NCI-H2196 treated with DMSO at 0.1 percent for 48 hours (cell line): ENCODE measurements around the gene MSANTD4.
A peak's percentile ranks its signal among the peaks of the same experiment; 100 is the strongest.
"Not testable (repeated sequence)": the region's sequence is repeated elsewhere in the genome, so short reads cannot be mapped to it uniquely, and the experiment has no call there.

Source experiments
- DNase-seq: peaks from one replicate; lab custom pipeline; 2025; ENCODE audit not compliant: unreplicated experiment; lab: John Stamatoyannopoulos, UW

Gene MSANTD4

GRCh38 chr11:106021967-106022794 lies at the start of gene MSANTD4:
TSS of gene MSANTD4 (minus strand) at chr11:106022240. CDS start at chr11:106010917, 11,323 bp downstream.
- DNase-seq: peak; percentile 97

- no peak for DNase-seq
These were observed 48.6 kb upstream of the MSANTD4 start for GRCh38 chr11:106070606-106071005.

GRCh38 chr11:106063009-106063408 lies 41.0 kb upstream of the MSANTD4 start:
- no peak for DNase-seq

DNA sequence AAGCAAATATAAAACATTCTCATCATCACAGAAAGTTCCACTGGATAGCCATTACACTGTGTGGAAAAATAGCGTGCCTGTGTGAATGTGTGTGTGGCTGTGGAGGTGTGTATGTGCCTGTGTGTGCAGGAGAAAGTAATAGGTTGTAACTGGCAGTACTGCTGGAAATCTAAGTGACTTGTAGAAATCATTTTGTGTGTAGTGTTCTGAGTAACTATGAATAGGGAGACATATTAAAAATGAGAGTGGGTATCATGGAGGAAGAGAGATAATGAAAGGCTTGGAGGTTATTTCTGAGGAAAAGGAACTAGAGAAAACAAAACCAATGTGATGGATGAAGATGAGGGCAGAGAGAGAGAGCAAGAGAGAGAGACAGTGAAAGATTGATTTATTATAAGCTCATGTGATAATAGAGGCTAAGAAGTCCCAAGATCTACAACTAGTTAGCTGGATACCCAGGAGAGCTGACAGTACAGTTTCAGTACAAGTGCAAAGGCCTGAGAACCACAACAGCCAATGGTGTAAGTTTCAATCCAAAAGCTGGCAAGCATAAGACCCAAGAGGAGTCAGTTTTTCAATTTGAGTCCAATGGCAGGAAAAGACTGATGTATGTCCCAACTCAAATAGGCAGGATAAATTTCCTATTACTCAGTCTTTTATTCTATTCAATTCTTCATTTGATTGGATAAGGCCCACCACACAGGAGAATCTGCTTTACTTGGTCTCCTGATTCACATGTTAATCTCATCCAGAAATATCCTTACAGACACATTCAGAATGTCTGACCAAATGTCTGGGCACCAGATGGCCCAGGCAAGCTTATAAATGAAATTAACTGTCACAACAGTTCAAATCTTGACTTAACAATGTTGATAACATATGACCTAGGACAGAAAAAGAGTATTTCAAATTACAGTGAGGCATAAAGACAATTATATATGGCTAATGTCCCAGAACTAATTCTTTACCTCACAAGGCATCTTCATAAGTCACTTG lies 40.2 kb upstream of the MSANTD4 start:
- DNase-seq: no peak

- no peak for DNase-seq
These were observed 39.3 kb upstream of the MSANTD4 start for GRCh38 chr11:106061249-106061784.

DNA sequence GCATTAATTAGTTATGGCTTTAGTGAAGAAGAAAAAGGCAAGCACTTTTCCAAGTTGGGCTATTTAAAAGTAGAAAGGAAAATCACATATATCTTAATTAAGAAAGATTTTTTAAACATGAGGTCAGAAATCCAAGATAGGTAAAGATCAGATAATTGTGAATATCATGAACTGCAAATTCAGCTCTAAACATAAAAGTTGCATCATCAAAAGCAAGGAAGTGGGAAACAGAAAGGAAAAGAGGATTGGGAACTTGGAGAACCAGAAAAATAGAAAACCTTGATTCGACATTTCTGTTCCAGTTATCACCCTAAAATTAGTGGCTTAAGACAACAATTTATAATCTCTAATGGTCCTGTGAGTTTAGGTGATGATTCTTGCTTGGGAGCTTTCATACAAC lies 37.6 kb upstream of the MSANTD4 start:
- no peak for DNase-seq

DNA sequence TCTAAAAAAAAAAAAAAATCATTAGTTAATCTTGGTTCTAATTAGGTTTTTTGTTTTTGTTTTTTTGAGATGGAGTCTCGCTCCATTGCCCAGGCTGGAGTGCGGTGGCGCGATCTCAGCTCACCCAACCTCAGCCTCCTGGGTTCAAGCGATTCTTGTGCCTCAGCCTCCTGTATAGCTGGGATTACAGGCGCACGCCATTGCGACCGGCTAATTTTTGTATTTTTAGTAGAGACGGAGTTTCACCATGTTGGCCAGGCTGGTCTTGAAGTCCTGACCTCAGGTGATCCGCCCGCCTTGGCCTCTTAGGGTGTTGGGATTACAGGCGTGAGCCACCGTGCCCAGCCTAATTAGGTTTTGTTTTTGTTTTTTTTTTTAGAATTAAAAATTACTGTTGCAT lies 36.3 kb upstream of the MSANTD4 start:
- DNase-seq: not testable (repeated sequence)

GRCh38 chr11:106051103-106051502 lies 29.1 kb upstream of the MSANTD4 start:
- no peak for DNase-seq

DNA sequence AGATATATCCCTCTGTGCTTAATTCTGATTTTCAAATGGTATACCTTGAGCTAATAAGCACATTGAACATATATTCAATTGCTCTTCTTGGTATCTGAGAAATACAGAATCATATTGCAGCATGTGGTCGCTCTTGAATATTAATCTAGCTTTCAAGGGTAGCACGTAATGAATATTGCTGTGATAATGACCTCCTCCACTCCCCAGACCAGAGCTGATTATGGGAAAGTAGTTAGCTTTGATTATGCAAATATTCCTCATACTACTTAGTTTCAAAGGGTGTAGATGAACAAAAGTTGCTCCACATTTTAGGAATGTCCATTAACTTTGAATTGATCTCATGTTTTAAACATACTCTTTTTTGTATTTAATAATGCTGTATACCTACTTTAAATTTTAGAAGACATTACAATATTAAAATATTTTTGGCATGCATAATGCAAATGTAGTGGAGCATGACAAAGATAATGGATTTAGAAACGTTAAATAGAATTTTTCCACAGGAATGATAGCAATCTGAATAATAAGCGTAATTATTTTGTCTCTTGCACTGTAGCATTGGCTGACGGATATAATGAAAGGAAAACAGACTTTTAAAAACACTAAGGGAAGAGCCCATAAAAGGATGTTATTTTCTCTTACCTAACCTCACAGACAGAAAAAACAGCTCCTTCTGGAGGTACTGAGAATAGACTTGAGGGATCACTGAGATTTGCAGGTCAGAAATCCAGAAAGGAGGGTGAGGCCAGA lies 27.9 kb upstream of the MSANTD4 start:
- no peak for DNase-seq

GRCh38 chr11:106047631-106048030 lies 25.6 kb upstream of the MSANTD4 start:
- DNase-seq: no peak

DNA sequence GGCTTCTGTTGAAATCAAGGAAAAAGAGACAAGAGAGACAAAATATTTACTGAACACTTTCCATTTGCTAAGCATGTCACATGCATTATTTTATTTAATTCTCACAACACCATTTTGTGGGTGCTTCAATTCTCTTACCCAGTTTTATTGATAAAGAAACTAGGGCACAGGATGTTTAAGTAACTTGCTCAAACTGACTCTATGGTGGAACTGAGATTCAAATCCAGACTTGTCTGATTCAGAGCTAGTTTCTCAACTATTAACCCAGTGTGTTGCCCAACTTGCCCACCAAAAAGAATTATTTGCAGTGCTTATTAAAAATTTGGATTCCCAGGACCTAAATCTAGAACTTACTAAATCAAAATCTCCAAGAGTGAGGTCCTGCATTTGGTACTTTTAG lies 21.5 kb upstream of the MSANTD4 start:
- DNase-seq: no peak

- DNase-seq: no peak
These were observed 10.8 kb upstream of the MSANTD4 start for GRCh38 chr11:106032861-106033260.

- DNase-seq: no peak
These were observed 9.9 kb upstream of the MSANTD4 start for GRCh38 chr11:106031936-106032335.

DNA sequence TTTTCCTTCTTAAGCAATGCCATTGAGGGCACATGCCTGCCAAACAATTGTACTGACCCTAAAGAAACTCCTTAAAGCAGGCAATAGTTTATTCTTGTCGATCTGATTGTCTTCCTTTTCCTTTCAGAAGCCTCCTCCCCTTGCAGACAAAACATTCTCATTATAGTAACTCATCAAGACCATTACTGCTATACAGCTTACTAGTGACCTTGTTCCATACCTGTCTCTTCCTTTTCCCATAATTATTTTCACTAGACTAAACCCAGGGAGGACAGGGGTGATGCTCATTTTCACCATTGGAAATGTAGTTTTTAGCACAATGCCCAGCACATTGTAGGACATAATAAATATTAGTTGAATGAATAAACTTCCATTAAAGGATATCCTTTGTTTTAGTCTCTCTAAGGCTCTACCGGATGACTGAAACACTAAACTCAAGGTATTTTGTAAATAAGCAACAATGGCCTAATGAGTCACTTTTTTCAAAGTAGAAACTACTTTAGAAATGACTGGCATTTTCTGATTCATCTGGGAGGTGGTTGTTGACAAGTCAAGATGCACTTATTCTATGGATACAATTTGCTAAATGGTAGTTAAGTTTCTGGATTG lies 9.3 kb upstream of the MSANTD4 start:
- DNase-seq: no peak

DNA sequence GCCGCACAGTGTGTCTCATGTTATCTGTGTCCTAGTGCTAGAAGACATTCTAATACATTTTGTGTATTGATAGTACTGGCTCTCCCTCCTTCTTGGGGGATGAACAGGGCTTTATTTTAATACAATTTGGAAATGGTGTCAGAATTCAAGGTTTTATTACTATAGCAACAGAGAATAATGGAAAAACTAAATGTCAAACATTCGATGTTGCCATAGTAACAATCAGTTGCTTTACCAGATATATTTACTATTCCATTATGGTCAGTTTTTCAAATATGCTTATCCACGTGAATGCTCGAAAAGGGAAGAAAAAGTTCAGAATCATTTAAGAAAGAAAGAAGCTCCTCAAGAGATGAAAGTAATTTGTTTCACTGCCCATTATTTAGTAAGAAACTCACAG lies 8.6 kb upstream of the MSANTD4 start:
- no peak for DNase-seq

- DNase-seq: no peak
These were observed 795 bp upstream of the MSANTD4 start for GRCh38 chr11:106022795-106023275.

- no peak for DNase-seq
These were observed 666 bp downstream of the MSANTD4 start for GRCh38 chr11:106021181-106021966.

DNA sequence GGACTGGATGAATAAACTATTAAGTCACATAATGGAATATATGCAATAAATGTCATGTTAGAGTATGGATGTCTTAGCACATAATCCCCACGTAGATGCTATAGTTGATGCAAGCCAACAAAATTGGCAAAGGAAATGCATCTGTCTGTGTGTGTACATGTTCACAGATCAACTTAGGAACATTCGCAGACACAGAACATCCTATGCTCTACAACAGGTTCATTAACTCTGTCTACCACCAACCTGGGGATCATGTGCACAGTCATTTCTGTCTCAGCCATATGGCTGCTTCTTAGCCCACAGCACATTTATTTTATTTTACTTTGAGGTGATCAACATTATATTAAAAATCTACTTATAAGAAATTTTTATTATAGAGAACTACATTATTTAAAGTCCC lies 4.9 kb downstream of the MSANTD4 start:
- DNase-seq: no peak

- no peak for DNase-seq
These were observed 7.0 kb downstream of the MSANTD4 start for GRCh38 chr11:106015066-106015465.
